IMR-90 (cell line): Measurements from ENCODE around the gene SRGAP3. TPM values are rescaled to one million over a fixed set of nuclear protein-coding genes. Genes with fewer than 3 reads are reported as not detected.

Source experiments
- ATAC-seq: fragments of 200-7000 bp; cut with Tn5 transposase; 2 replicates; pipeline ENCODE4 v1.9.1; 2020; ENCODE audit warnings: low read depth, mild to moderate bottlenecking, moderate library complexity
- BruUV-seq: library from RNA; stranded (reverse); fragments of 400-500 nt; replicated peaks from 2 replicates; lab custom pipeline; 2021; lab: Mats Ljungman, UMichigan
- CTCF ChIA-PET: fragments of 300-600 bp; formaldehyde crosslinking; extraction: SDS; loops from one replicate; lab custom pipeline; 2021; ENCODE audit warnings: antibody characterized with exemption; lab: Yijun Ruan, JAX
- POLR2A ChIA-PET: fragments of 300-600 bp; sonication (Branson Sonifier 250); formaldehyde crosslinking; loops from one replicate; lab custom pipeline; 2022; ENCODE audit warnings: antibody characterized with exemption; ENCODE audit not compliant: unreplicated experiment; lab: Charles Lee
- DNase-seq: peaks from one replicate; pipeline ENCODE4 v3.0.0; 2013
- H2AFZ ChIP-seq: replicated peaks from 2 replicates; pipeline ENCODE3; 2013; ENCODE audit warnings: low read length, mild to moderate bottlenecking; ENCODE audit not compliant: poor library complexity
- H2AK5ac ChIP-seq: 2 replicates; pipeline ENCODE4 v1.6.1; 2013; ENCODE audit warnings: low read depth, low read length, inconsistent platforms
- H2AK9ac ChIP-seq: replicated peaks from 2 replicates; pipeline ENCODE3; 2013; ENCODE audit warnings: mild to moderate bottlenecking, low read depth, low read length, moderate library complexity; ENCODE audit not compliant: poor library complexity
- H2BK120ac ChIP-seq: 2 replicates; pipeline ENCODE4 v1.6.1; 2013; ENCODE audit warnings: low read depth, low read length, inconsistent platforms
- H2BK15ac ChIP-seq: 3 replicates; pipeline ENCODE4 v1.6.1; 2013; ENCODE audit warnings: low read depth, low read length, inconsistent platforms
- H2BK20ac ChIP-seq: 2 replicates; pipeline ENCODE4 v1.6.1; 2013; ENCODE audit warnings: low read depth, mild to moderate bottlenecking, inconsistent platforms, low read length, moderate library complexity
- H2BK5ac ChIP-seq: 2 replicates; pipeline ENCODE4 v1.6.1; 2013; ENCODE audit warnings: mild to moderate bottlenecking, low read depth, low read length, inconsistent platforms; ENCODE audit not compliant: poor library complexity, severe bottlenecking
- H3K14ac ChIP-seq: replicated peaks from 2 replicates; pipeline ENCODE4 v1.6.1; 2013; ENCODE audit warnings: low read depth, low read length, inconsistent platforms
- H3K18ac ChIP-seq: 2 replicates; pipeline ENCODE4 v1.6.1; 2013; ENCODE audit warnings: low read depth, low read length, control low read depth
- H3K23ac ChIP-seq: 2 replicates; pipeline ENCODE4 v1.6.1; 2013; ENCODE audit warnings: low read depth, low read length, inconsistent platforms
- H3K27ac ChIP-seq: 2 replicates; pipeline ENCODE4 v1.5.1; 2013; ENCODE audit warnings: mild to moderate bottlenecking, control low read depth, low read length; ENCODE audit not compliant: insufficient read depth
- H3K27me3 ChIP-seq: 2 replicates; pipeline ENCODE4 v1.6.1; 2013; ENCODE audit warnings: low read length; ENCODE audit not compliant: control insufficient read depth, insufficient read depth
- H3K36me3 ChIP-seq: 2 replicates; pipeline ENCODE4 v1.6.1; 2013; ENCODE audit warnings: low read length, mixed read lengths; ENCODE audit not compliant: control insufficient read depth, insufficient read depth
- H3K4ac ChIP-seq: 2 replicates; pipeline ENCODE4 v1.6.1; 2013; ENCODE audit warnings: low read depth, low read length, inconsistent platforms
- H3K4me1 ChIP-seq: 2 replicates; pipeline ENCODE4 v1.6.1; 2013; ENCODE audit warnings: low read length, mixed read lengths; ENCODE audit not compliant: control insufficient read depth, insufficient read depth
- H3K4me2 ChIP-seq: 2 replicates; pipeline ENCODE4 v1.6.1; 2013; ENCODE audit warnings: low read depth, mild to moderate bottlenecking, control low read depth, low read length, moderate library complexity
- H3K4me3 ChIP-seq: 2 replicates; pipeline ENCODE4 v1.5.1; 2013; ENCODE audit warnings: low read depth, mild to moderate bottlenecking, control low read depth, low read length, moderate library complexity; ENCODE audit not compliant: insufficient read depth
- H3K56ac ChIP-seq: 2 replicates; pipeline ENCODE4 v1.6.1; 2013; ENCODE audit warnings: low read length, inconsistent platforms; ENCODE audit not compliant: insufficient read depth; ENCODE audit errors: extremely low read depth
- H3K79me1 ChIP-seq, 2 experiments: 2 replicates each; pipeline ENCODE4 v1.6.1; 2013; ENCODE audit warnings: low read length in 2 of 2, inconsistent platforms in 1 of 2, low read depth in 1 of 2
- H3K9ac ChIP-seq: 2 replicates; pipeline ENCODE4 v1.6.1; 2013; ENCODE audit warnings: low read depth, low read length, control low read depth
- H3K9me1 ChIP-seq: 2 replicates; pipeline ENCODE4 v1.6.1; 2013; ENCODE audit warnings: low read length, inconsistent platforms; ENCODE audit not compliant: insufficient read depth
- H3K9me3 ChIP-seq: 2 replicates; pipeline ENCODE4 v1.6.1; 2013; ENCODE audit warnings: low read length; ENCODE audit not compliant: control insufficient read depth, insufficient read depth
- H4K20me1 ChIP-seq: 2 replicates; pipeline ENCODE4 v1.6.1; 2013; ENCODE audit warnings: low read length, inconsistent platforms; ENCODE audit not compliant: insufficient read depth
- H4K5ac ChIP-seq: 2 replicates; pipeline ENCODE4 v1.6.1; 2013; ENCODE audit warnings: mild to moderate bottlenecking, low read depth, low read length, control low read depth
- H4K8ac ChIP-seq, 2 experiments: 2 replicates each; pipeline ENCODE4 v1.6.1; 2013; ENCODE audit warnings: low read depth in 2 of 2, low read length in 2 of 2, control low read depth in 1 of 2, inconsistent platforms in 1 of 2
- H4K91ac ChIP-seq: 2 replicates; pipeline ENCODE4 v1.6.1; 2013; ENCODE audit warnings: low read depth, low read length, inconsistent platforms; ENCODE audit not compliant: insufficient read depth
- FOS ChIP-seq: fragments of 150-350 bp; IDR thresholded peaks from 2 replicates; pipeline ENCODE4 v1.6.1; 2016; ENCODE audit warnings: low read depth, low read length
- RAD21 ChIP-seq: IDR thresholded peaks from 2 replicates; pipeline ENCODE4 v1.6.1; 2012; ENCODE audit warnings: low read length, improper control_type of control experiment
- WGBS, 2 experiments: methylation state at CpG; one replicate each; pipeline versions ENCODE4 v1.1.5 to v1.1.7; 2013; ENCODE audit warnings: missing lambda C conversion rate in 2 of 2; ENCODE audit not compliant: insufficient read length in 1 of 2; ENCODE audit errors: extremely low coverage in 2 of 2; 5-methylcytosine and 5-hydroxymethylcytosine counted together
- dilution Hi-C: fragments of 300-500 bp; cut with HindIII; formaldehyde crosslinking; loops from one replicate; pipeline ENCODE4 v1.14.3; 2018; ENCODE audit warnings: low sequenced_read_pairs; ENCODE audit not compliant: unreplicated experiment
- in situ Hi-C: fragments of 300-500 bp; cut with MboI; formaldehyde crosslinking; loops from 3 replicates; pipeline ENCODE4 v1.14.3; 2019; ENCODE audit warnings: low sequenced_read_pairs, inconsistent platforms, mixed read lengths
- intact Hi-C: fragments of 100-400 bp; cut with micrococcal nuclease; formaldehyde crosslinking; loops from 2 replicates; pipeline ENCODE4 v1.10.0; 2022
- polyA plus RNA-seq, 3 experiments: library from polyadenylated mRNA; depleted of rRNA; stranded (reverse); fragments of >200 nt; gene quantifications; 2 replicates each; pipeline ENCODE4 v1.2.3, GENCODE V29; 2012; ENCODE audit warnings: low replicate concordance in 1 of 3
- total RNA-seq: library from RNA; depleted of rRNA; stranded (reverse); fragments of >200 nt; gene quantifications from 2 replicates; pipeline ENCODE4 v1.2.3, GENCODE V29; 2012

Gene SRGAP3
- total and polyA plus RNA-seq, 2 of the 4 experiments (the other 2 are of a cell fraction): 0.68 to 1.4 TPM

GRCh38 chr3:9013782-9014563, 235.5 kb downstream of the SRGAP3 start:
- no peak overlapping the region for H3K14ac ChIP-seq
- in situ Hi-C loops (no loop called here), intact Hi-C loops (no loop called here), dilution Hi-C loops (no loop called here)
- no peaks in the 10 kb centered on the region for H4K20me1 ChIP-seq
- no peak overlapping the region for H3K18ac ChIP-seq
- BruUV-seq: no TSS peak
- no peak overlapping the region for H4K91ac ChIP-seq
- no peak overlapping the region for H3K9ac ChIP-seq
- peaks cover 5% of the 10 kb centered on the region; the same call in 1 of the 2 replicates for H3K27me3 ChIP-seq
- H3K36me3 ChIP-seq: no peaks in the 10 kb centered on the region
- no peaks in the 10 kb centered on the region for H3K9me3 ChIP-seq
- CTCF ChIA-PET: interaction anchor here (1.1 to 1.6 kb wide), 3 partner anchors 17 to 26 kb away, joined by 3 to 6 read pairs (median 4); no protein-coding TSS in a partner anchor
- no peak overlapping the region for H2AFZ ChIP-seq
- no peaks in the 10 kb centered on the region for H3K9me1 ChIP-seq
- WGBS, 2 experiments: 80% methylated on average over 2 of the region's 15 CpGs; no CpG with 5 or more reads in 1 of the 2 experiments
- H2BK15ac ChIP-seq: no peak overlapping the region
- TF ChIP-seq RAD21 (peak; percentile 33; the same call in 1 of the 2 replicates), FOS (no peak)
- no peak overlapping the region for H3K27ac ChIP-seq
- H2AK5ac ChIP-seq: no peak overlapping the region
- no peak overlapping the region for H2AK9ac ChIP-seq
- H2BK20ac ChIP-seq: no peak overlapping the region
- no peak overlapping the region for H3K56ac ChIP-seq
- peak; percentile 28 for DNase-seq
- no peaks in the 10 kb centered on the region for H3K79me1 ChIP-seq
- H3K23ac ChIP-seq: no peak overlapping the region
- no peak for ATAC-seq
- POLR2A ChIA-PET: no interaction called here
- no peak overlapping the region for H2BK120ac ChIP-seq
- H3K4me2 ChIP-seq: no peak overlapping the region
- no peak overlapping the region for H4K5ac ChIP-seq
- no peak overlapping the region for H2BK5ac ChIP-seq
- H3K4me1 ChIP-seq: no peaks in the 10 kb centered on the region
- H3K4ac ChIP-seq: no peak overlapping the region
- H3K4me3 ChIP-seq: no peak overlapping the region
- H4K8ac ChIP-seq: no peak overlapping the region
